Measurements from ENCODE around the gene PLA2G5.
"Not testable (repeated sequence)": the region's sequence is repeated elsewhere in the genome, so short reads cannot be mapped to it uniquely, and the experiment has no call there.

Gene PLA2G5

GRCh38 chr1:20057886-20058420 lies 12.0 kb upstream of the PLA2G5 start:
- no peak overlapping the region for H2BK120ac ChIP-seq (ENCODE audit: insufficient read depth, low read length, poor library complexity)
- no peak overlapping the region for H3K4me2 ChIP-seq (ENCODE audit: low read length)
- no peaks in the 10 kb centered on the region for H3K4me1 ChIP-seq (ENCODE audit: control insufficient read depth in 1 of 2, insufficient read depth in 2 of 2, low read length in 2 of 2)
- no peaks in the 10 kb centered on the region for H3K79me1 ChIP-seq (ENCODE audit: low read length)
- no peak overlapping the region for H3K4me3 ChIP-seq (ENCODE audit: low read depth, low read length)
- no peak overlapping the region for H4K8ac ChIP-seq (ENCODE audit: low read depth, low read length)
- no peak overlapping the region for H2BK12ac ChIP-seq (ENCODE audit: low read length)
- peak in 1 of 2 donors; percentile 67 for DNase-seq
- H2BK5ac ChIP-seq (ENCODE audit: low read depth, low read length, poor library complexity), result no peak overlapping the region
- no peak overlapping the region for H3K27ac ChIP-seq (ENCODE audit: low read depth, low read length)
- no peak overlapping the region for H3K18ac ChIP-seq (ENCODE audit: low read length)
- H4K91ac ChIP-seq (ENCODE audit: low read depth, low read length), result no peak overlapping the region
- no peak overlapping the region for H2AK5ac ChIP-seq (ENCODE audit: low read length)
- no peaks in the 10 kb centered on the region for H3K36me3 ChIP-seq (ENCODE audit: control insufficient read depth in 1 of 2, insufficient read depth in 2 of 2, low read length in 2 of 2)
- H3K14ac ChIP-seq (ENCODE audit: low read length), result no peak overlapping the region
- H3K23ac ChIP-seq (ENCODE audit: low read length), result no peak overlapping the region
- H3K79me2 ChIP-seq (ENCODE audit: control insufficient read depth, insufficient read depth, low read length, poor library complexity), result no peaks in the 10 kb centered on the region
- H3K9me3 ChIP-seq (ENCODE audit: insufficient read depth, low read depth, low read length), result no peaks in the 10 kb centered on the region
- no CpG with 5 or more reads among the region's 5 CpGs for WGBS (ENCODE audit: extremely low coverage, insufficient coverage, insufficient read length)
- H2AFZ ChIP-seq (ENCODE audit: insufficient read depth, low read length, poor library complexity), result no peak overlapping the region
- H4K12ac ChIP-seq (ENCODE audit: low read depth, low read length), result no peak overlapping the region
- no peak overlapping the region for H3K4ac ChIP-seq (ENCODE audit: low read depth, low read length)
- no peaks in the 10 kb centered on the region for H3K27me3 ChIP-seq (ENCODE audit: insufficient read depth, low read length)
- H3K9ac ChIP-seq (ENCODE audit: low read length), result no peak overlapping the region

DNA sequence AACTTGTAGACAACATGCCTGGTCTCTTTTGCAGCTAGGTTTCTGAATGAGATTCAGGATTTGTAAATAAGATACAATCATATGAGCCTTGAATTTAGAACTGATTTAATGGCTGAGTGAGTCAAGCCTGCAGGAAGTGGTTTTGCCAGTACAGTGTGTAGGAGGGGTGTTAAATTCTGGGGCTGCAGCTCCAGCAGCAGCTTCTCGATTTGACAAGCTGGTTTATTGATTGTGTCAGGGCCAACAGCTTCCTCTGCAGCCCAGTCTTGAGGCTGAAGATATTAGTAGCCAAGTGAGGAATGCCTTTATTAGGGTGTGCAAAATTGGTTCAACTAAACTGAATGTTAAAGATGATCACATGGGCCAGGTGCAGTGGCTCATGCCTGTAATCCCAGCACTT lies 11.5 kb upstream of the PLA2G5 start:
- no peaks in the 10 kb centered on the region for H3K27me3 ChIP-seq (ENCODE audit: insufficient read depth, low read length)

GRCh38 chr1:20059847-20060246 lies 10.1 kb upstream of the PLA2G5 start:
- no peak overlapping the region for H2AFZ ChIP-seq (ENCODE audit: insufficient read depth, low read length, poor library complexity)
- H4K91ac ChIP-seq (ENCODE audit: low read depth, low read length), result no peak overlapping the region

More for the DNA sequence above, 11.5 kb upstream of the PLA2G5 start:
- H3K4ac ChIP-seq (ENCODE audit: low read depth, low read length), result no peak overlapping the region
- no peak overlapping the region for H3K4me3 ChIP-seq (ENCODE audit: low read depth, low read length)
- H2AFZ ChIP-seq (ENCODE audit: insufficient read depth, low read length, poor library complexity), result no peak overlapping the region
- H2BK5ac ChIP-seq (ENCODE audit: low read depth, low read length, poor library complexity), result no peak overlapping the region
- no peaks in the 10 kb centered on the region for H3K4me1 ChIP-seq (ENCODE audit: control insufficient read depth in 1 of 2, insufficient read depth in 2 of 2, low read length in 2 of 2)
- H3K36me3 ChIP-seq (ENCODE audit: control insufficient read depth in 1 of 2, insufficient read depth in 2 of 2, low read length in 2 of 2), result no peaks in the 10 kb centered on the region
- no peak overlapping the region for H4K8ac ChIP-seq (ENCODE audit: low read depth, low read length)
- no peak for DNase-seq
- WGBS (ENCODE audit: extremely low coverage, insufficient coverage, insufficient read length), result no CpG with 5 or more reads among the region's 1 CpG
- no peak overlapping the region for H3K14ac ChIP-seq (ENCODE audit: low read length)
- H3K9me3 ChIP-seq (ENCODE audit: insufficient read depth, low read depth, low read length), result no peaks in the 10 kb centered on the region
- no peak overlapping the region for H3K23ac ChIP-seq (ENCODE audit: low read length)
- H3K4me2 ChIP-seq (ENCODE audit: low read length), result no peak overlapping the region
- no peaks in the 10 kb centered on the region for H3K79me2 ChIP-seq (ENCODE audit: control insufficient read depth, insufficient read depth, low read length, poor library complexity)
- H3K18ac ChIP-seq (ENCODE audit: low read length), result no peak overlapping the region
- H2BK120ac ChIP-seq (ENCODE audit: insufficient read depth, low read length, poor library complexity), result no peak overlapping the region
- no peak overlapping the region for H4K12ac ChIP-seq (ENCODE audit: low read depth, low read length)
- no peak overlapping the region for H4K91ac ChIP-seq (ENCODE audit: low read depth, low read length)
- H3K79me1 ChIP-seq (ENCODE audit: low read length), result no peaks in the 10 kb centered on the region
- H2BK12ac ChIP-seq (ENCODE audit: low read length), result no peak overlapping the region
- no peak overlapping the region for H3K27ac ChIP-seq (ENCODE audit: low read depth, low read length)
- H2AK5ac ChIP-seq (ENCODE audit: low read length), result no peak overlapping the region
- no peak overlapping the region for H3K9ac ChIP-seq (ENCODE audit: low read length)

DNA sequence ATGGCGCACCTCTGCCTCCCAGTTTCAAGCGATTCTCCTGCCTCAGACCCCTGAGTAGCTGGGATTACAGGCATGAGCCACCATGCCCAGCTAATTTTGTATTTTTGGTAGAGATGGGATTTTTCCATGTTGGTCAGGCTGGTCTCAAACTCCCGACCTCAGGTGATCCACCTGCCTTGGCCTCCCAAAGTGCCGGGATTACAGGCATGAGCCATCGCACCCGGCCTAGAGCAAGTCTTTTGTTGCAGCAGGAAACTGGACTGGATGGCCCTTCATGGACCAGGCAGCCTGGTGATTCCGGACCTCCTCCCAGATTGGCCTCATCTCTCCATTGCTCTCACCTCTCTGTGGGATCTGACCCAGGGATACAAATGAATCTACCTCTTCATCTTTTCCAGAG lies 9.2 kb upstream of the PLA2G5 start:
- H3K4me1 ChIP-seq (ENCODE audit: control insufficient read depth in 1 of 2, insufficient read depth in 2 of 2, low read length in 2 of 2); H2BK120ac ChIP-seq (ENCODE audit: insufficient read depth, low read length, poor library complexity); H3K79me2 ChIP-seq (ENCODE audit: control insufficient read depth, insufficient read depth, low read length, poor library complexity); H3K4me2 ChIP-seq (ENCODE audit: low read length); H3K23ac ChIP-seq (ENCODE audit: low read length); H3K4me3 ChIP-seq (ENCODE audit: low read depth, low read length); H3K27ac ChIP-seq (ENCODE audit: low read depth, low read length); H3K9ac ChIP-seq (ENCODE audit: low read length); H3K36me3 ChIP-seq (ENCODE audit: control insufficient read depth in 1 of 2, insufficient read depth in 2 of 2, low read length in 2 of 2); H2AFZ ChIP-seq (ENCODE audit: insufficient read depth, low read length, poor library complexity); H2AK5ac ChIP-seq (ENCODE audit: low read length); H3K14ac ChIP-seq (ENCODE audit: low read length); H3K79me1 ChIP-seq (ENCODE audit: low read length); H3K9me3 ChIP-seq (ENCODE audit: insufficient read depth, low read depth, low read length); H4K91ac ChIP-seq (ENCODE audit: low read depth, low read length); H2BK5ac ChIP-seq (ENCODE audit: low read depth, low read length, poor library complexity); DNase-seq; H3K27me3 ChIP-seq (ENCODE audit: insufficient read depth, low read length); H4K8ac ChIP-seq (ENCODE audit: low read depth, low read length); H2BK12ac ChIP-seq (ENCODE audit: low read length); H3K4ac ChIP-seq (ENCODE audit: low read depth, low read length); H3K18ac ChIP-seq (ENCODE audit: low read length); H4K12ac ChIP-seq (ENCODE audit: low read depth, low read length): not testable (repeated sequence)
- WGBS (ENCODE audit: extremely low coverage, insufficient coverage, insufficient read length), result no CpG with 5 or more reads among the region's 7 CpGs

More at GRCh38 chr1:20059847-20060246, 10.1 kb upstream of the PLA2G5 start:
- Histone ChIP-seq H3K23ac (ENCODE audit: low read length) (no peak overlapping the region), H3K18ac (ENCODE audit: low read length) (no peak overlapping the region), H3K4ac (ENCODE audit: low read depth, low read length) (no peak overlapping the region), H3K9me3 (ENCODE audit: insufficient read depth, low read depth, low read length) (no peaks in the 10 kb centered on the region), H3K14ac (ENCODE audit: low read length) (no peak overlapping the region), H3K27me3 (ENCODE audit: insufficient read depth, low read length) (no peaks in the 10 kb centered on the region), H3K4me1 (ENCODE audit: control insufficient read depth in 1 of 2, insufficient read depth in 2 of 2, low read length in 2 of 2) (no peaks in the 10 kb centered on the region), H2BK5ac (ENCODE audit: low read depth, low read length, poor library complexity) (no peak overlapping the region), H3K9ac (ENCODE audit: low read length) (no peak overlapping the region), H3K79me1 (ENCODE audit: low read length) (no peaks in the 10 kb centered on the region), H3K79me2 (ENCODE audit: control insufficient read depth, insufficient read depth, low read length, poor library complexity) (no peaks in the 10 kb centered on the region), H2AK5ac (ENCODE audit: low read length) (no peak overlapping the region), H3K4me3 (ENCODE audit: low read depth, low read length) (no peak overlapping the region), H2BK12ac (ENCODE audit: low read length) (no peak overlapping the region), H4K12ac (ENCODE audit: low read depth, low read length) (no peak overlapping the region), H3K36me3 (ENCODE audit: control insufficient read depth in 1 of 2, insufficient read depth in 2 of 2, low read length in 2 of 2) (no peaks in the 10 kb centered on the region), H4K8ac (ENCODE audit: low read depth, low read length) (no peak overlapping the region), H3K4me2 (ENCODE audit: low read length) (no peak overlapping the region), H3K27ac (ENCODE audit: low read depth, low read length) (no peak overlapping the region), H2BK120ac (ENCODE audit: insufficient read depth, low read length, poor library complexity) (no peak overlapping the region)
- whole genome bisulfite sequencing (ENCODE audit: extremely low coverage, insufficient coverage, insufficient read length), result no CpG with 5 or more reads among the region's 2 CpGs
- no peak for DNase-seq

Data from trophoblast cell (in vitro differentiated cells and primary cell).